Heart left ventricle (tissue), 16 donors: ENCODE measurements around the gene ZNF641. TPM values are rescaled to one million over a fixed set of nuclear protein-coding genes. Genes with fewer than 3 reads are reported as not detected.
"Not testable (repeated sequence)": the region's sequence is repeated elsewhere in the genome, so short reads cannot be mapped to it uniquely, and the experiment has no call there.

Source experiments
- ATAC-seq, 4 donors: fragments of 200-7000 bp; cut with Tn5 transposase; one replicate each; pipeline ENCODE4 v1.9.1; 2020 to 2022; ENCODE audit warnings: moderate library complexity in 4 of 4, mild to moderate bottlenecking in 3 of 4, moderate number of reproducible peaks in 1 of 4
- DNase-seq, 5 donors: peaks; one replicate each; pipeline ENCODE4 v3.0.0-alpha.2; 2020
- H3K27ac ChIP-seq, 12 donors: fragments of 200-600 bp; sonication (generic) in 4 of 12; one replicate each; pipeline versions ENCODE4 v1.5.0 to v1.8.0; 2016 to 2022; ENCODE audit warnings: mild to moderate bottlenecking in 2 of 12
- H3K27me3 ChIP-seq, 9 donors: fragments of 200-600 bp; sonication (generic) in 2 of 9; one replicate each; pipeline versions ENCODE4 v1.5.1 to v1.8.0; 2016 to 2022; ENCODE audit warnings: mild to moderate bottlenecking in 3 of 9
- H3K36me3 ChIP-seq, 9 donors: fragments of 200-600 bp; sonication (generic) in 2 of 9; one replicate each; pipeline versions ENCODE4 v1.5.0 to v1.8.0; 2018 to 2022; ENCODE audit warnings: mild to moderate bottlenecking in 2 of 9
- H3K4me1 ChIP-seq, 12 donors: fragments of 200-600 bp; sonication (generic) in 4 of 12; one replicate each; pipeline versions ENCODE4 v1.5.0 to v1.8.0; 2016 to 2022; ENCODE audit warnings: mild to moderate bottlenecking in 3 of 12
- H3K4me3 ChIP-seq, 12 donors: fragments of 200-600 bp; sonication (generic) in 4 of 12; one replicate each; pipeline versions ENCODE4 v1.5.0 to v1.8.0; 2017 to 2022; ENCODE audit warnings: mild to moderate bottlenecking in 9 of 12, moderate library complexity in 4 of 12
- H3K9me3 ChIP-seq, 12 donors: fragments of 200-600 bp; sonication (generic) in 4 of 12; one replicate each; pipeline versions ENCODE4 v1.5.0 to v1.8.0; 2016 to 2022; ENCODE audit warnings: mild to moderate bottlenecking in 1 of 12
- POLR2A ChIP-seq, 2 donors: fragments of 450-650 bp; IDR thresholded peaks; one replicate each; pipeline ENCODE4 v1.6.1; 2017; ENCODE audit warnings: antibody characterized with exemption in 2 of 2, mild to moderate bottlenecking in 2 of 2, moderate library complexity in 2 of 2
- WGBS, 4 donors: extraction: QIAGEN DNeasy Blood & Tissue Kit in 2 of 4; methylation state at CpG; one replicate each; pipeline versions ENCODE4 v1.1.5 to v1.1.7; 2013 to 2018; 5-methylcytosine and 5-hydroxymethylcytosine counted together
- intact Hi-C, 10 donors: fragments of 100-400 bp; cut with DNase I; formaldehyde crosslinking; loops; one replicate each; pipeline versions ENCODE4 v1.11.1 to v1.14.2; 2022
- polyA plus RNA-seq, 2 donors: library from polyadenylated mRNA; stranded (reverse); fragments of 200-250 nt; gene quantifications; one replicate each; pipeline ENCODE4 v1.2.3, GENCODE V29; 2013
- total RNA-seq, 9 donors: library from RNA; depleted of rRNA in 2 of 9; stranded (reverse); fragments of >200 nt in 2 of 9; fragmentation: NEBNext Ultra II Directional in 3 of 9; extraction: Animal tissue kit (Norgen Biotek cat#: 25700) in 3 of 9; gene quantifications; one replicate each; pipeline versions ENCODE4 v1.1.0 to v1.2.4, GENCODE V29; 2016 to 2023
- TF ChIP-seq, protein P1 (sequence below), 12 donors: fragments of 200-600 bp; sonication (generic) in 4 of 12; IDR thresholded peaks; one replicate each; pipeline versions ENCODE4 v1.5.0 to v1.8.0; 2018 to 2022; ENCODE audit warnings: antibody characterized with exemption in 12 of 12, mild to moderate bottlenecking in 5 of 12
- donor health status: ischemic (EF 13 %, LVEDD 7.1; RV severe dilation, severe dysfunction).
- donor health status: healthy with polysubstance abuse.
- donor health status: DM: no; HTN: yes; CAD: no.
- donor health status: DM: no; HTN: no; CAD: no.
- donor health status: ischemic (EF 25% LVEDD 6.9; RV normal size, moderate dysfunction).
- donor health status: ischemic (EF 25% LVEDD 5.7; RV mildly dilated, moderate dysfunction).
- donor health status: healthy.
- donor health status: DM: yes; HTN: yes; CAD: no.
- donor health status: ischemic (EF 35%, LVEDD 5.7; RV mildly dilated, moderate dysfunction).
- donor health status: nonischemic (EF 11% LVEDD 7.7; RV severe dilation, severe dysfunction).
- donor health status: DM: yes; HTN: yes; CAD: no.
- donor health status: PGD.
- donor health status: ischemic (EF 29% LVEDD 5.4; RV normal size, mild dysfunction).
- donor health status: nonischemic (EF 23%, LVEDD 6.1; RV moderate dilation, normal function).

Gene ZNF641
- total and polyA plus RNA-seq, 11 donors: 6.9 to 21.1 (median 15.1) TPM

DNA sequence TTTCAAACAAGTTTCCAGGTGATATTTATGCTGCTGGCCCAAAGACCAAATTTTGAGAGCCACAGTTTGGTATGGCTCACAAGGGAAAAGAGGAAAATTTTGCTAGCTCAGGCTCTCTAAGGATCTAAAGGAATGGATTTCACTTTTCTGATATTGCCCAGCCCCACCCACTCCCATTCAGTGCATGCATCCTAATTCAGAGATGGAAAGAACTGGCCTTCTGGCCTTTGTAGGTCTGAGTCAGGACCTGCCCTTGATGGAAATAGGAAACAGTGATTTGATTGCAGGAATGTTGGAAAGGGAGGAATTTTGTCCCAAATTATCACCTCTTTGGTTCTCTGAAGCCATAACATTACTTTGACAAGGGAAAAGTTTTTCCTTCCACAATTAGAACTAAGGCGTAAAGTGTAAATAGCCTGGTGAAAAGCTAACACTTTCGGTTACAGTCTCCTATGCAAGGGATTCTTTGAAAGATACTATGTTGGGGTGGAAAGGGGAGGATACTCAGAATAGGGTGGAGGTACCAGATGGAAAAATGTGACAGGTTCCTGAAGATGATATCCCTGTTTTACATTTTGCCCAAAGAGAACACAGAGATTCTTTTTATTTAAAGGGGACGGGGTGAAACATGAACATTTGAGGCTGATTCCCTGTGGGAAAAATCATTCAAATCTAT lies 11.1 kb downstream of the ZNF641 start:
- Histone ChIP-seq H3K27ac (no peak overlapping the region), H3K9me3 (no peaks in the 10 kb centered on the region), H3K36me3 (peaks cover 0 to 51% (median 39%) of the 10 kb centered on the region in 9 donors), H3K4me1 (peaks cover 0 to 26% (median 0%) of the 10 kb centered on the region in 12 donors), H3K4me3 (no peak overlapping the region), H3K27me3 (no peaks in the 10 kb centered on the region)
- no peak for ATAC-seq
- 89 to 96% (median 94%) methylated on average over 3 of the region's 3 CpGs for WGBS, 4 donors
- TF ChIP-seq, protein P1, sequence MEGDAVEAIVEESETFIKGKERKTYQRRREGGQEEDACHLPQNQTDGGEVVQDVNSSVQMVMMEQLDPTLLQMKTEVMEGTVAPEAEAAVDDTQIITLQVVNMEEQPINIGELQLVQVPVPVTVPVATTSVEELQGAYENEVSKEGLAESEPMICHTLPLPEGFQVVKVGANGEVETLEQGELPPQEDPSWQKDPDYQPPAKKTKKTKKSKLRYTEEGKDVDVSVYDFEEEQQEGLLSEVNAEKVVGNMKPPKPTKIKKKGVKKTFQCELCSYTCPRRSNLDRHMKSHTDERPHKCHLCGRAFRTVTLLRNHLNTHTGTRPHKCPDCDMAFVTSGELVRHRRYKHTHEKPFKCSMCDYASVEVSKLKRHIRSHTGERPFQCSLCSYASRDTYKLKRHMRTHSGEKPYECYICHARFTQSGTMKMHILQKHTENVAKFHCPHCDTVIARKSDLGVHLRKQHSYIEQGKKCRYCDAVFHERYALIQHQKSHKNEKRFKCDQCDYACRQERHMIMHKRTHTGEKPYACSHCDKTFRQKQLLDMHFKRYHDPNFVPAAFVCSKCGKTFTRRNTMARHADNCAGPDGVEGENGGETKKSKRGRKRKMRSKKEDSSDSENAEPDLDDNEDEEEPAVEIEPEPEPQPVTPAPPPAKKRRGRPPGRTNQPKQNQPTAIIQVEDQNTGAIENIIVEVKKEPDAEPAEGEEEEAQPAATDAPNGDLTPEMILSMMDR (IDR thresholded peaks at IDR 0.05): no peak
- TF ChIP-seq POLR2A (IDR thresholded peaks at IDR 0.05): no peak
- intact Hi-C loops: loop anchor here in 1 of 10 donors (10.0 kb wide), 1 partner anchor 145 kb away; no protein-coding TSS in a partner anchor
- DNase-seq: no peak

- Histone ChIP-seq H3K27me3 (no peaks in the 10 kb centered on the region), H3K36me3 (peaks cover 0 to 21% (median 11%) of the 10 kb centered on the region in 9 donors), H3K4me3 (no peak overlapping the region), H3K9me3 (no peaks in the 10 kb centered on the region), H3K4me1 (peaks cover 0 to 27% (median 0%) of the 10 kb centered on the region in 12 donors), H3K27ac (peak overlapping the region in 1 of 12 donors; percentile 28)
- ATAC-seq (no peak), DNase-seq (no peak)
- intact Hi-C loops: no loop called here
- WGBS, 4 donors: 54 to 79% (median 59%) methylated on average over 4 of the region's 4 CpGs
- no peak for TF ChIP-seq POLR2A (IDR thresholded peaks at IDR 0.05)
- TF ChIP-seq, protein P1 (IDR thresholded peaks at IDR 0.05): peak in 5 of 12 donors; percentile 7 to 34 (median 13)
These were observed 14.2 kb downstream of the ZNF641 start for GRCh38 chr12:48336564-48336963.

DNA sequence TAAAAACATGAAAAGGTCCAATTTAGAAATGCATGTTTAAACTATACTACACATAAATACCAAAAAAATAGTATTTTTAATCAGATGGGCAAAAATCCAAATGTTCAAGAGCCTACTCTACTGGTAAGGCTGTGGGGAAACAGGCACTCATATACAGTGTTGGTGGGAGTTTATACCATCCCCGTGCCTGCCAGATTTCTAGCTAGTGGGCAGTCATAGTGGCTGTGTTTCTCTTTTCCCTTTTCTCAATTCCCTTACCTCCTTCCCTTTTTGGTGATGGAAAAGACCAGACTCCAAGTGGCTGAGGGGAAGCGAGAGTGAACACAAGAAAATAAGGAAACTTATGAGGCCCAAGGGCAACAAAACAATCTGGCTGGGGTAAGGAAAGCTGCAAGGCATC lies 14.7 kb downstream of the ZNF641 start:
- peaks cover 0 to 17% (median 10%) of the 10 kb centered on the region in 9 donors for H3K36me3 ChIP-seq
- WGBS, 4 donors: 71 to 83% (median 73%) methylated on average over 2 of the region's 2 CpGs
- no peak overlapping the region for H3K4me3 ChIP-seq
- no peaks in the 10 kb centered on the region for H3K9me3 ChIP-seq
- peaks cover 0 to 22% (median 0%) of the 10 kb centered on the region in 12 donors for H3K4me1 ChIP-seq
- DNase-seq (no peak), ATAC-seq (peak in 3 of 4 donors; percentile 26 to 51 (median 32))
- TF ChIP-seq, protein P1 (IDR thresholded peaks at IDR 0.05): no peak
- no peak for TF ChIP-seq POLR2A (IDR thresholded peaks at IDR 0.05)
- peak overlapping the region in 1 of 12 donors; percentile 28 for H3K27ac ChIP-seq
- no peaks in the 10 kb centered on the region for H3K27me3 ChIP-seq
- intact Hi-C loops: no loop called here

GRCh38 chr12:48334808-48335207 lies 15.9 kb downstream of the ZNF641 start:
- H3K36me3 ChIP-seq: peaks cover 0 to 5% (median 0%) of the 10 kb centered on the region in 9 donors
- DNase-seq (no peak), ATAC-seq (no peak)
- no peak overlapping the region for H3K4me3 ChIP-seq
- H3K27ac ChIP-seq: no peak overlapping the region
- intact Hi-C loops: no loop called here
- H3K27me3 ChIP-seq: no peaks in the 10 kb centered on the region
- TF ChIP-seq, protein P1 (IDR thresholded peaks at IDR 0.05): no peak
- TF ChIP-seq POLR2A (IDR thresholded peaks at IDR 0.05): no peak
- no peaks in the 10 kb centered on the region for H3K9me3 ChIP-seq
- 63 to 79% (median 70%) methylated on average over 5 of the region's 5 CpGs for WGBS, 4 donors
- H3K4me1 ChIP-seq: peaks cover 0 to 20% (median 0%) of the 10 kb centered on the region in 12 donors

GRCh38 chr12:48333680-48334079 lies 17.0 kb downstream of the ZNF641 start:
- H3K27me3 ChIP-seq, H3K36me3 ChIP-seq, ATAC-seq, intact Hi-C loops, H3K4me3 ChIP-seq, H3K27ac ChIP-seq, H3K9me3 ChIP-seq, DNase-seq: not testable (repeated sequence)
- peaks cover 0 to 20% (median 0%) of the 10 kb centered on the region in 12 donors for H3K4me1 ChIP-seq
- WGBS, 4 donors: 93 to 96% (median 94%) methylated on average over 2 to 26 of the region's 26 CpGs
